ENCODE data around the gene BRD4.

Gene BRD4

GRCh38 chr19:15307169-15307568 lies 25.2 kb downstream of the BRD4 start:
- no peak for FAIRE-seq

GRCh38 chr19:15305582-15306334 lies 26.6 kb downstream of the BRD4 start:
- no peak for FAIRE-seq

- no peak for FAIRE-seq
Observed at GRCh38 chr19:15304140-15304705, 28.1 kb downstream of the BRD4 start.

GRCh38 chr19:15303105-15303780 lies 29.1 kb downstream of the BRD4 start:
- FAIRE-seq = no peak

- FAIRE-seq = no peak
Observed at GRCh38 chr19:15300533-15301197, 31.7 kb downstream of the BRD4 start.

GRCh38 chr19:15299568-15300409 lies 32.5 kb downstream of the BRD4 start:
- no peak for FAIRE-seq

- no peak for FAIRE-seq
Observed at GRCh38 chr19:15298847-15299567, 33.3 kb downstream of the BRD4 start.

GRCh38 chr19:15297416-15298224 lies 34.7 kb downstream of the BRD4 start:
- no peak for FAIRE-seq

- no peak for FAIRE-seq
Observed at GRCh38 chr19:15296841-15297415, 35.4 kb downstream of the BRD4 start.

- no peak for FAIRE-seq
Observed at GRCh38 chr19:15296353-15296752, 36.0 kb downstream of the BRD4 start.

GRCh38 chr19:15294561-15294990 lies 37.8 kb downstream of the BRD4 start:
- no peak for FAIRE-seq

GRCh38 chr19:15293781-15294491 lies 38.4 kb downstream of the BRD4 start:
- FAIRE-seq = no peak

GRCh38 chr19:15292847-15293582 lies 39.3 kb downstream of the BRD4 start:
- no peak for FAIRE-seq

GRCh38 chr19:15292140-15292539 lies 40.2 kb downstream of the BRD4 start:
- FAIRE-seq = no peak

GRCh38 chr19:15291548-15292021 lies 40.8 kb downstream of the BRD4 start:
- no peak for FAIRE-seq

GRCh38 chr19:15291089-15291488 lies 41.2 kb downstream of the BRD4 start:
- FAIRE-seq = no peak

- no peak for FAIRE-seq
Observed at GRCh38 chr19:15290166-15290565, 42.2 kb downstream of the BRD4 start.

- FAIRE-seq = no peak
Observed at GRCh38 chr19:15289673-15290072, 42.7 kb downstream of the BRD4 start.
